Fibroblast of mammary gland (primary cell): ENCODE measurements around the gene TPRN.
A peak's percentile ranks its signal among the peaks of the same experiment; 100 is the strongest.

Source experiments
- DNase-seq: peaks from one replicate; pipeline ENCODE4 v3.0.0-alpha.2; 2010; ENCODE audit warnings: low read depth
- H3K4me3 ChIP-seq: 2 replicates; pipeline ENCODE4 v1.5.1; 2011; ENCODE audit warnings: low read depth, mild to moderate bottlenecking, low read length, moderate library complexity; ENCODE audit not compliant: control insufficient read depth
- TF ChIP-seq, protein P1 (sequence below): conservative IDR thresholded peaks from 2 replicates; pipeline ENCODE4 v1.5.1; 2011; ENCODE audit warnings: low read depth, low read length, inconsistent platforms; ENCODE audit not compliant: control insufficient read depth, insufficient read depth

TPRN gene

DNA sequence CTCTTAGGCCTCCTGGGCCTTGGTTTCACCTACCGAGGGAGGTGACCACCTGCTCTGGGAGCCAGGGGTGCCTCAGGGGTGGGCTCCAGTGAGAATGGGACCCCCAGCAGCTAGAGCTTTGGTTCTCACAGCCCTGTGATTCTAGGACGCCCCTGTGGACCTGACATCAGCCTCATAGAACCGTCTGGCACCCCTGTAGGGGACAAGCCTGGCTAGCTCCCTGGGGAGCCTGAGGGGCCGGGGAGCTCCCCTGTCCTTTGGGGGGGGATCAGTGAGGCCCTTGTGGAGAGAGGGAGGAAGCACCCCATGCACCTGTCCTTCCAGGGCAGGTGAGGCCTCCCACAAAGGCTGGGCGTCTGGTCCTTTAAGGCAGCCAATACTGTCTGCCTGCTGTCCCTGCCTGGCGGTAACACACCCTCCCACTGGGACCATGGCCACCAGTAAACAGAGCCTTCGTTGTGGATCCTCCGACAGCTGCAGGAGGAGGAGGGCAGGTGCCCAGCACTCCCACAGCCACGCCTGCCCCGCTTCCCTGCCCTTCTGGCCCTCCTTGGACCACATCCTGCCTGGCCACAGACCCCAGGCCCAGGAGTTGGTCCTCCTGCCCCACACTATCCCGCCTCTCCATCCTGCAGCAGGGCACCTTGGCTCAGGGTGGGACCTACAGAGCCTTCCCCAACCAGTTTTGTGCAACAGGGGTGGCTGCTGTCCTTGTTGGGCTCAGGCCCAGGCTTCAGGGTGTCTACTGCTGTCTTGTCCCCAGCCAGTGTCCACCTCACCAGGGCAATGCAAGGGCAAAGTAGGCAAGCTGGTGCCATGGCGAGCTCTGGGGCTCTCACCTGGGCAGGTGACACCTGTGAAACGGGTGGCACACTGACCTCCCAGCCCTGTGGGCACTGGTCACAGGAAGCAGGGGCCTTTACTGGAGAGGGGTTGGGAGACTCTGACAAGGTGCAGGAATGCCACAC, 37.5 kb upstream of the TPRN start:
- TF ChIP-seq, protein P1, sequence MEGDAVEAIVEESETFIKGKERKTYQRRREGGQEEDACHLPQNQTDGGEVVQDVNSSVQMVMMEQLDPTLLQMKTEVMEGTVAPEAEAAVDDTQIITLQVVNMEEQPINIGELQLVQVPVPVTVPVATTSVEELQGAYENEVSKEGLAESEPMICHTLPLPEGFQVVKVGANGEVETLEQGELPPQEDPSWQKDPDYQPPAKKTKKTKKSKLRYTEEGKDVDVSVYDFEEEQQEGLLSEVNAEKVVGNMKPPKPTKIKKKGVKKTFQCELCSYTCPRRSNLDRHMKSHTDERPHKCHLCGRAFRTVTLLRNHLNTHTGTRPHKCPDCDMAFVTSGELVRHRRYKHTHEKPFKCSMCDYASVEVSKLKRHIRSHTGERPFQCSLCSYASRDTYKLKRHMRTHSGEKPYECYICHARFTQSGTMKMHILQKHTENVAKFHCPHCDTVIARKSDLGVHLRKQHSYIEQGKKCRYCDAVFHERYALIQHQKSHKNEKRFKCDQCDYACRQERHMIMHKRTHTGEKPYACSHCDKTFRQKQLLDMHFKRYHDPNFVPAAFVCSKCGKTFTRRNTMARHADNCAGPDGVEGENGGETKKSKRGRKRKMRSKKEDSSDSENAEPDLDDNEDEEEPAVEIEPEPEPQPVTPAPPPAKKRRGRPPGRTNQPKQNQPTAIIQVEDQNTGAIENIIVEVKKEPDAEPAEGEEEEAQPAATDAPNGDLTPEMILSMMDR: no peak

DNA sequence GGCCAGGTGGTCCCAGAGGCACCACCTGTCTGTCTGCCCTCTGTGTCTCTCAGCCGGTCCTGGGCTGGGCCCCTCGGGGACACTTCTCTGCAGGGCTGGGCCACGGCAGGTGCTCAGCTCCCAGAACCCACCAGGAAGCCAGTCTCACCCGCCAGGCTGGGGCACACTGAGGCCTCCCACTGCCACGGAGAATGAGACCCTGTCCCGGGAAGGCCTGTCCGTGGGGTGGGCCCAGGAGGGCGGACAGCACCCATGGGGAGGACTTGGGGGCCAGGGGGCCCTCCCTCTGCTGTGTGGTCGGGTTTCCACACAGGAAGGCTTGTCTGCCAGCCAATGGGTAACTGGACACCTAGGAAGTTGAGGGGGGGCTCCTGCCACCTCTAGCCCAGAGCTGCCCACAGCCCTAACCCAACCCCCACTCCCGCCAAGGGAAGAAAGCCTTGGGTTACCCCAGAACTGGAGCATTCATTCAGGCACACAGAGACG, 36.4 kb upstream of the TPRN start:
- TF ChIP-seq, protein P1: no peak
- no peak overlapping the region for H3K4me3 ChIP-seq
- DNase-seq: no peak

More for the DNA sequence above, 37.5 kb upstream of the TPRN start:
- no peak for DNase-seq
- no peak overlapping the region for H3K4me3 ChIP-seq

DNA sequence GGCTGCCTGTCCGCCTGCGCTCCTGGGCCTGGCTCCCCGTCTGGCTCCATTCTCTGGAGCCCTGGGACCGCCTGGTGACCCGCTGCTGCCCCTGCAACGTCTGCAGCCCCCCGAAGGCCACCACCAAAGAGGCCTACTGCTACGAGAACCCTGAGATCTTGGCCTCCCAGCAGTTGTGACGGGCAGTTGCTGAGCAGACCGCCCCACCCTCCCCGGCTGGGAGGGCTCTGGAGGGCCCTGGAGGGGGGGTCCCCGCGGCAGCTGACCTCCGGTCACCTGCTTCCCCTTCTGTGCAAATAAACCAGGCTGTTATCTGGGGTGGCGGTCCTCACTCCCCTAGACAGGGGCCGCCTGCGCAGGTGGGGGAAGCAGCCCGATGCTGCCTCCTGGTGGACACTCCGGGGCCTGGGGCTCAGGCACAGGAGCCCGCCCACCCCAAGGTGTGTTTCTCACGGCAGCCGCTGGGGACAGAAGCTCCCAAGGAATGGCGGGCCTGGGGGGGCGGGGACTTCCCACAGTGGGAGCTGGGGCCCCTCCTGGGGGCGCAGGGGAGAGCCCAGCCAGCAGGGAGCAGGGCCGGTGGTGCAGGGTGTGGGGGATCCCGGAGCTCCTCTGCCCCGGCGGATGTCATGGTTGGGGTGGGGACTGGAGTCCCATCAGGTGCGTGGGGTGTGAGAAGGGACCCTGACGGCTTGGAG, 35.8 kb upstream of the TPRN start:
- no peak overlapping the region for H3K4me3 ChIP-seq
- TF ChIP-seq, protein P1: peak; percentile 78
- DNase-seq: peak; percentile 66

DNA sequence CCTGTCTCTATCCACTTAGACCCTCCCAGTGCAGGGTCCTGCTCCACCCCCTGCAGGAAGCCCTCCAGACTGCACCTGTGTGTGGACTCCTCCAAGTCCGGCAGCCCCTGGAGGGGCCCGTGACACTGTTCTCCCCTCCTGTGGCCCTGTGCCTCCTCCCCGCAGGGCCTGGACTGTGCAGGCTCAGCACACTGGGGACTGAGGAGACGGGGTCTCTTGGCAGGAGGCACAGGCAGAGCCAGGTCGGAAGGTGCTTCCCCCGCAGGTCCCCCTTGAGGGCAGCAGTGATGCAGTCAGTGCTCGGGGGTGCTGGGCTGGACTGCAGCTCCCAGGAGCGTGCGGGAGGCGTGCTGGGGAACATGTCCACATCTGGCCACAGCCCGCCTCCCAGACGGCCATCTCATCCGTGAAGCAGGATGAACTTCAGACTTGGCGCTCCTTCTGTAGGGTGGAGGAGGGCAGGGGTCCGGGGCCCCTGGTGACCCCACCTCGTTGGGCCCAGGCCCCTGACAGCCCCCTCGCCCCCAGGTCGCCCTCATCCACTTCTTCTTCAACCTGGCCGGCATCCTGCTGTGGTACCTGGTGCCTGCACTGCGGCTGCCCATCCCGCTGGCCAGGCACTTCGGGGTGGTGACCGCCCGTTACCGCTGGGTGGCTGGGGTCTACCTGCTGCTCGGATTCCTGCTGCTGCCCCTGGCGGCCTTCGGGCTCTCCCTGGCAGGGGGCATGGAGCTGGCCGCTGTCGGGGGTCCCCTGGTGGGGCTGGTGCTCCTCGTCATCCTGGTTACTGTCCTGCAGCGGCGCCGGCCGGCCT, 35.1 kb upstream of the TPRN start:
- no peak overlapping the region for H3K4me3 ChIP-seq
- no peak for DNase-seq
- TF ChIP-seq, protein P1: no peak

DNA sequence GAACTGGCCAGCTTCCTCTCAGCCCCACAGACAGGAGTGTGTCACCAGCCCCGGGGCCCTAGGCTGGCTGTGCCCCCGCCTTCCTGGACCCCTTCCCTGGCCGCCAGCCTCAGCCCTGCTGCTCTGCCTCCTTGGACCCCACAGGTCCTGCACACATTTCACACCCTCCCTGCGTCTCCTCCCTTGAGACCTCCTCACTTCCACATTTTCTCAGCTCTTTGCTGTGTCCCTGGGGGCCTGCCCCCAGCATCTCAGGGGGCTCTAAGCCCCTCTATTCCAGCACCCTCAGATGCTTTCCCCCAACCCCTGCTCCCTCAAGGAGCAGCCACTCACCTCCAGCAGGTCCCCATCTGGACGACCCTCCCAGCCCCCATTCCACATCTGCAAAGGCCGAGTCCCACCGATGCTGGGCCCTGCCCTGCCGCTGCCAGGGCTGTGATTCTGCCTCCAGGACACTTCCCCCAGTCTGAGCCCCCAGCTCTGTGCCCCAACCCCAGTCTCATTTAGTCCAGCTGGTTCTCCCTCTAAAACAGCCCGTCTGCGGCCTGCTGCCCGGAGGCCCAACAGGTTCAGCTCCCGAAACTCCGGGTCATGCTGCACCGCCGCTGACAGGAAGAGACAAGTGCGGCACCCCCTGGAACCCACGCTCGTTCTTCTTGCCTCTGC, 34.4 kb upstream of the TPRN start:
- no peak for DNase-seq
- H3K4me3 ChIP-seq: no peak overlapping the region
- TF ChIP-seq, protein P1: no peak
